Hepatocyte (in vitro differentiated cells): ENCODE results near the gene EML6.

ENCODE experiments used
- EZH2 ChIP-seq: fragments of 200-600 bp; sonication (generic); IDR thresholded peaks from 2 replicates; pipeline ENCODE4 v1.6.1; 2016; ENCODE audit warnings: antibody characterized with exemption, mild to moderate bottlenecking, borderline replicate concordance
- EZH2phosphoT487 ChIP-seq: fragments of 200-600 bp; sonication (generic); IDR thresholded peaks from one replicate; pipeline ENCODE4 v1.6.1; 2018; ENCODE audit warnings: antibody characterized with exemption, mild to moderate bottlenecking, low read depth, moderate library complexity; ENCODE audit not compliant: unreplicated experiment, severe bottlenecking
- TF ChIP-seq, protein P1 (sequence below): fragments of 200-600 bp; sonication (generic); IDR thresholded peaks from 2 replicates; pipeline ENCODE4 v1.5.1; 2016; ENCODE audit warnings: antibody characterized with exemption, mild to moderate bottlenecking; ENCODE audit not compliant: poor library complexity

DNA sequence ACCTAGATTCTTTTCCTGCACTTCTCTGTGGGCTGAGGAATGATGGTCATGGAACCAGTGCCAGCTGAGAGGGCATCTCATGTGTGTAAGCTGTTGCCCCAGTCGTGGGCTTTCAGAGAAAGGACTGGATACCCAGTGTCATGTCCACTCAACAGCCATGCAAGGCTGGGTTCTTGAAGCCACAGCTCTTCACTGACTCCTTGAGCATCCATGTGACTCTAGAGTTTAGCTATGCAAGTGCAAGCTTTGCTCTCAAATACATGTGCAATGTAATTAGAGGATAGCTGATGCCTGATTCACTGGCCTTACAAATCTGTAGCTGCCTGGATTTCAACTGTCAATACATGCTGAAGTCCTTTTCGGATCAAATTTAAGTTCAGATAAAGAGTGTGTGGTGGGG, 46.8 kb upstream of the EML6 start:
- TF ChIP-seq, protein P1, sequence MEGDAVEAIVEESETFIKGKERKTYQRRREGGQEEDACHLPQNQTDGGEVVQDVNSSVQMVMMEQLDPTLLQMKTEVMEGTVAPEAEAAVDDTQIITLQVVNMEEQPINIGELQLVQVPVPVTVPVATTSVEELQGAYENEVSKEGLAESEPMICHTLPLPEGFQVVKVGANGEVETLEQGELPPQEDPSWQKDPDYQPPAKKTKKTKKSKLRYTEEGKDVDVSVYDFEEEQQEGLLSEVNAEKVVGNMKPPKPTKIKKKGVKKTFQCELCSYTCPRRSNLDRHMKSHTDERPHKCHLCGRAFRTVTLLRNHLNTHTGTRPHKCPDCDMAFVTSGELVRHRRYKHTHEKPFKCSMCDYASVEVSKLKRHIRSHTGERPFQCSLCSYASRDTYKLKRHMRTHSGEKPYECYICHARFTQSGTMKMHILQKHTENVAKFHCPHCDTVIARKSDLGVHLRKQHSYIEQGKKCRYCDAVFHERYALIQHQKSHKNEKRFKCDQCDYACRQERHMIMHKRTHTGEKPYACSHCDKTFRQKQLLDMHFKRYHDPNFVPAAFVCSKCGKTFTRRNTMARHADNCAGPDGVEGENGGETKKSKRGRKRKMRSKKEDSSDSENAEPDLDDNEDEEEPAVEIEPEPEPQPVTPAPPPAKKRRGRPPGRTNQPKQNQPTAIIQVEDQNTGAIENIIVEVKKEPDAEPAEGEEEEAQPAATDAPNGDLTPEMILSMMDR: no peak
- TF ChIP-seq EZH2: no peak
- TF ChIP-seq EZH2phosphoT487: no peak
